Parathyroid adenoma (tissue), 2 donors: ENCODE measurements around the gene ENTPD3.

Source experiments
- H2AFZ ChIP-seq: fragments of 300-600 bp; sonication (generic); one replicate; pipeline ENCODE4 v1.7.0; 2017; ENCODE audit warnings: antibody characterized with exemption, mild to moderate bottlenecking
- H3K27ac ChIP-seq: fragments of 300-600 bp; sonication (generic); one replicate; pipeline ENCODE4 v1.7.0; 2017
- H3K27me3 ChIP-seq: fragments of 300-600 bp; sonication (generic); one replicate; pipeline ENCODE4 v1.7.0; 2017; ENCODE audit warnings: low read length; ENCODE audit not compliant: control insufficient read depth, insufficient read depth
- H3K36me3 ChIP-seq: fragments of 300-600 bp; sonication (generic); one replicate; pipeline ENCODE4 v1.7.0; 2017; ENCODE audit warnings: low read length; ENCODE audit not compliant: control insufficient read depth, insufficient read depth
- H3K4me1 ChIP-seq: fragments of 300-600 bp; sonication (generic); one replicate; pipeline ENCODE4 v1.7.0; 2017; ENCODE audit warnings: control low read depth
- H3K4me2 ChIP-seq: fragments of 300-600 bp; sonication (generic); one replicate; pipeline ENCODE4 v1.7.0; 2017; ENCODE audit warnings: low read length
- H3K4me3 ChIP-seq: fragments of 300-600 bp; sonication (generic); one replicate; pipeline ENCODE4 v1.7.0; 2017; ENCODE audit warnings: low read depth, low read length
- H3K79me2 ChIP-seq: fragments of 300-600 bp; sonication (generic); one replicate; pipeline ENCODE4 v1.7.0; 2017; ENCODE audit warnings: control low read depth
- H3K9ac ChIP-seq: fragments of 300-600 bp; sonication (generic); one replicate; pipeline ENCODE4 v1.7.0; 2017; ENCODE audit warnings: mild to moderate bottlenecking
- H3K9me3 ChIP-seq: fragments of 300-600 bp; sonication (generic); one replicate; pipeline ENCODE4 v1.7.0; 2017; ENCODE audit warnings: low read length; ENCODE audit not compliant: control insufficient read depth
- CTCF ChIP-seq: fragments of 300-600 bp; sonication (generic); IDR thresholded peaks from one replicate; pipeline ENCODE4 v1.7.0; 2017; ENCODE audit warnings: antibody characterized with exemption, mild to moderate bottlenecking
- donor health status: primary hyperparathyroidism.

Gene ENTPD3

GRCh38 chr3:40452057-40452456 lies 65.1 kb downstream of the ENTPD3 start:
- peak overlapping the region; percentile 88 for H3K4me2 ChIP-seq
- no peaks in the 10 kb centered on the region for H3K36me3 ChIP-seq
- H3K4me1 ChIP-seq: peaks cover 8% of the 10 kb centered on the region
- H3K79me2 ChIP-seq: no peaks in the 10 kb centered on the region
- no peak for TF ChIP-seq CTCF
- peak overlapping the region; percentile 97 for H2AFZ ChIP-seq
- no peaks in the 10 kb centered on the region for H3K27me3 ChIP-seq
- peak overlapping the region; percentile 79 for H3K4me3 ChIP-seq
- H3K27ac ChIP-seq: peak overlapping the region; percentile 95
- no peaks in the 10 kb centered on the region for H3K9me3 ChIP-seq
- H3K9ac ChIP-seq: no peak overlapping the region

GRCh38 chr3:40452562-40452875 lies 65.5 kb downstream of the ENTPD3 start:
- Histone ChIP-seq H3K9ac (peak overlapping the region; percentile 97), H3K27me3 (no peaks in the 10 kb centered on the region), H3K9me3 (no peaks in the 10 kb centered on the region), H3K4me3 (peak overlapping the region; percentile 79), H2AFZ (peak overlapping the region; percentile 97), H3K27ac (peak overlapping the region; percentile 95), H3K4me1 (peaks cover 8% of the 10 kb centered on the region), H3K36me3 (no peaks in the 10 kb centered on the region), H3K4me2 (peak overlapping the region; percentile 88), H3K79me2 (peaks cover 1% of the 10 kb centered on the region)
- TF ChIP-seq CTCF: no peak

- Histone ChIP-seq H3K4me1 (peaks cover 12% of the 10 kb centered on the region), H3K27me3 (no peaks in the 10 kb centered on the region), H2AFZ (peak overlapping the region; percentile 97), H3K36me3 (no peaks in the 10 kb centered on the region), H3K4me2 (peak overlapping the region; percentile 92), H3K27ac (peak overlapping the region; percentile 95), H3K9ac (peak overlapping the region; percentile 97), H3K9me3 (no peaks in the 10 kb centered on the region), H3K79me2 (peaks cover 7% of the 10 kb centered on the region), H3K4me3 (peak overlapping the region; percentile 79)
- no peak for TF ChIP-seq CTCF
Observed at GRCh38 chr3:40452876-40453730, 66.1 kb downstream of the ENTPD3 start.

- peaks cover 9% of the 10 kb centered on the region for H3K79me2 ChIP-seq
- H3K27ac ChIP-seq: no peak overlapping the region
- H3K9ac ChIP-seq: no peak overlapping the region
- no peaks in the 10 kb centered on the region for H3K36me3 ChIP-seq
- H3K4me3 ChIP-seq: peak overlapping the region; percentile 79
- TF ChIP-seq CTCF: no peak
- H3K4me2 ChIP-seq: peak overlapping the region; percentile 92
- peak overlapping the region; percentile 76 for H2AFZ ChIP-seq
- no peaks in the 10 kb centered on the region for H3K9me3 ChIP-seq
- peaks cover 17% of the 10 kb centered on the region for H3K4me1 ChIP-seq
- H3K27me3 ChIP-seq: no peaks in the 10 kb centered on the region
Observed at GRCh38 chr3:40453933-40454332, 66.9 kb downstream of the ENTPD3 start.

- H3K9me3 ChIP-seq: no peaks in the 10 kb centered on the region
- H3K36me3 ChIP-seq: no peaks in the 10 kb centered on the region
- TF ChIP-seq CTCF: no peak
- H3K4me2 ChIP-seq: no peak overlapping the region
- no peak overlapping the region for H3K9ac ChIP-seq
- H2AFZ ChIP-seq: no peak overlapping the region
- H3K27ac ChIP-seq: no peak overlapping the region
- H3K79me2 ChIP-seq: peaks cover 9% of the 10 kb centered on the region
- peaks cover 17% of the 10 kb centered on the region for H3K4me1 ChIP-seq
- H3K4me3 ChIP-seq: no peak overlapping the region
- H3K27me3 ChIP-seq: no peaks in the 10 kb centered on the region
Observed at GRCh38 chr3:40455328-40455727, 68.3 kb downstream of the ENTPD3 start.
